ENCODE results near the gene MAST2. TPM values are rescaled to one million over a fixed set of nuclear protein-coding genes. Genes with fewer than 3 reads are reported as not detected.

Gene MAST2
- total RNA-seq, 1 donor from 2014 or later = 28.3 TPM

Other genes starting within 250 kb of the MAST2 start
- 216 and 222 TPM in 2 replicates for gene NASP, start 219.6 kb upstream of the MAST2 start, total RNA-seq
- 3.2 and 3.5 TPM in 2 replicates for gene CCDC17, start 179.6 kb upstream of the MAST2 start, total RNA-seq
- gene GPBP1L1, start 117.1 kb upstream of the MAST2 start, total RNA-seq = 96.4 and 97.4 TPM in 2 replicates
- 18.0 TPM in 2 replicates for gene TMEM69, start 115.4 kb upstream of the MAST2 start, total RNA-seq
- gene IPP, start 53.0 kb upstream of the MAST2 start, total RNA-seq = 12.0 and 12.2 TPM in 2 replicates

Measured in T-helper 2 cell treated with Interferon-gamma antibody and Interleukin-4, amounts not matched to agents 100 ng/mL and 5 ng/mL, for 36 hours (primary cell).